HG02759 (cell line): Measurements from ENCODE around the gene GAB4.
"Not testable (repeated sequence)": the region's sequence is repeated elsewhere in the genome, so short reads cannot be mapped to it uniquely, and the experiment has no call there.

Experiments used
- ATAC-seq: cut with Tn5 transposase; IDR thresholded peaks from one replicate; pipeline ENCODE4 v1.9.1; 2021; ENCODE audit warnings: mild to moderate bottlenecking, moderate library complexity; ENCODE audit not compliant: unreplicated experiment

The GAB4 gene

DNA sequence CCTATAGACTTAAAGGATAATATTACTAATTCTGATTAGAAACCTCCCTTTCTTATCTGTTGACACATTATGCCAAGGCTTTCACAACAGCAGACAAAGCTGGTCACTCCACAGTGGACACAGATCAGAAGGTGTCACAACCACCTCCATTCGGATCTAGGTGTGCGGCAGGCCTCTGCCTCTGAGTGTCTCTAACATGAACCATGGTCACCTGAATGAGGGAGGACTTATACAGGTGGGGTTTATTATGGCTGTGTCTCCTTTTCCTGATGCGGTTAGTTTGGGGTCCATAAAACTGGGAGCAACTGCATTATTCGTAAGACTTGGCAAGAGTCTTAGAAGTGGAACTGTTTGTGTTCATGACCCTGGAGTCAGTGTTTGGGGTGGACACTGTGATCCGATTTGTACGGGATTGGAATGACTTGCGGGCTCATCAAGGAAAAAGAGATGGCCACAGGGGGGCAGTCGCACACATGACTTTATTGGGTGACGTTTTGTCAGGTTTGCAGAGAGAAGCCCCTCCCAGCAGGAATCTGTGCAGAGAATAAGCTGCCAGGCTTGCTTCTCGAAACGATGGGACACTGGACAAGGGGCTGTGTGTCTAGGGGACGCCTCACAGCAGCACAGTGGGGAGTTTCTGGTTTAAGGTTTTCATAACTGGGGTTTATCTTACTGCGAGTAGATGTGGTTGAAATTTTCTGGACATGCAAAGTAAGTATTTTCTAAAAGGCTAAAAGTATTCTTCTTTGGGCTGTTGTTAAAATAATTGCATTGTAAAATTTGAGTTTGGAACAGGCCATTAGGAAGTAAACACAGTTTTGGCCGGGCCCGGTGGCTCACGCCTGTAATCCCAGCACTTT is 90.6 kb downstream of the GAB4 start:
- ATAC-seq = peak; percentile 74

GRCh38 chr22:16915701-16916100 is 92.3 kb downstream of the GAB4 start:
- no peak for ATAC-seq

DNA sequence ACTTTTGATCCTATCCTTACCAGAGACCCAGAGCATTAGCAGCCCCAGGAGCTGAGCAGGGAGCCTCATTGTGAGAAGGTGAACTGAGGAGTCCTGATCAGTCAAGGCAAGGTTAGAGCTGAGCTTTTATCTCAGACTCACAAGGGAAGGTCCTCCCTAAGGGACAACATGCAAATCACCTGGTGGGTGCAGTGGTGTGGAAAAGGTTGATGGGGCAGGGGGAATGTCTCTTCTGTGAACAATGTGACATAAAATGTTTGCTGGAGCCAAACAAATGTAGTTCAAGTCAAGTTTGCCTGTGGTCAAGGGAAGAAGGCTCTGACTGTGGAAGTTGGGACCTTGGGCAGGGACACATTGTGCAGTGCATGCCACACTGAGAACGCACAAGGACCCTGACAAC is 93.1 kb downstream of the GAB4 start:
- ATAC-seq = not testable (repeated sequence)

DNA sequence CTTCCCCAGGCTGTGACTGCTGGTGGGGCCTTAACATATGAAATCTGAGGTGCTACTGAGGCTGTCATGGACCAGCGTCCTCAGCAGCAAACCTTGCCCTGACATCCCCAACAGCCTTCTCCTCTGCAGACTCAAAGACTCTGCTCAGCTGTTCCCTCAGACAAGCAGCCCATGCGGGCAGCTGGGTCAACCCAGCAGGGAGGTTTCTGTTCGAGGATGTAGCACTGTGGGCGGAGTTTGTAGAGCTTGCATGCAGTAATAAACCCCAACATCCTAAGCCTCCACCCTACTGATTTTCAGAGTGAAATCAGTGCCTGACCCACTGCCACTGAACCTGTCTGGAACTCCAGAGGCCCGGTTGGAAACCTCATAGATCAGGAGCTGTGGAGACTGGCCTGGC is 94.0 kb downstream of the GAB4 start:
- no peak for ATAC-seq

GRCh38 chr22:16912281-16912680 is 95.7 kb downstream of the GAB4 start:
- ATAC-seq = no peak
